ENCODE results near the gene PXDC1. TPM values are rescaled to one million over a fixed set of nuclear protein-coding genes. Genes with fewer than 3 reads are reported as not detected.

PXDC1 gene
- total RNA-seq, 6 experiments from 2014 or later = 63.1 to 97.5 (median 72.8) TPM

- H3K9me3 Mint-ChIP-seq = no peaks in the 10 kb centered on the region
- no peak for DNase-seq
- peaks cover 10% of the 10 kb centered on the region for H3K36me3 Mint-ChIP-seq (ENCODE audit: low read depth)
- H3K4me3 Mint-ChIP-seq = no peak overlapping the region
- no peak for TF ChIP-seq CTCF (IDR thresholded peaks at IDR 0.05)
- no peak overlapping the region; the same call in 1 of the 2 replicates for H3K27ac Mint-ChIP-seq
- peaks cover 22% of the 10 kb centered on the region for H3K4me1 Mint-ChIP-seq (ENCODE audit: low read depth)
- peaks cover 4% of the 10 kb centered on the region for H3K27me3 Mint-ChIP-seq (ENCODE audit: insufficient read depth)
These were observed 54.9 kb downstream of the PXDC1 start for GRCh38 chr6:3696525-3697088.

DNA sequence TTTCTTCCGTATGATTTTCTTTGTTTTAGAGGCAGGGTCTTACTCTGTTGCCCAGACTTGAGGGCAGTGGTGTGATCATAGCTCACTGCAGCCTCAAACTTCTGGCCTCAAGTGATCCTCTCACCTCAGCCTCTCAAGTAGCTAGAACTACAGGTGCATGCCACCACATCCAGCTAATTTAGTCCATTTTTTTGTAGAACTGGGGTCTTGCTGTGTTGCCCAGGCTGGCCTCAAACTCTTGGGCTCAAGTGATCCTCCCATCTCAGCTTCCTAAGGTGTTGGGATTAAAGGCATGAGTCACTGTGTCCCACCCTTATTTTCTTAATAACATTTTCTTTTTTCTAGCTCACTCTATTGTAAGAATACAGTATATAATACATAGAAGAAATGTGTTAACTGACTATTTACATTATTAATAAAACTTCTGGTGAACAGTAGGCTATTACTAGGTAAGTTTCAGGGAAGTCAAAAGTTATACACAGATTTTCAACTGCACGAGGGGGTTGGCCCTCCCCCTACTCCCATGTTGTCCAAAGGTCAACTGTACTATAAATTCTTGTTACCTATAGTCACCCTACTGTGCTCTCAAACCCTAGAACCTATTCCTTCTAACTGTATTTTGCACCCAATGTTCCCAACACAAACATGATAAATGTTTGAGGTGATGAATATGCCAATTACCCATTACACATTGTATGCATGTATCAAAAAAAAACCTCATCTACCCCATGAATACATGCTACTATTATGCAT lies 56.3 kb downstream of the PXDC1 start:
- Mint-ChIP-seq H3K27me3 (ENCODE audit: insufficient read depth) (peaks cover 4% of the 10 kb centered on the region), H3K9me3 (no peaks in the 10 kb centered on the region), H3K36me3 (ENCODE audit: low read depth) (peaks cover 10% of the 10 kb centered on the region), H3K27ac (no peak overlapping the region), H3K4me1 (ENCODE audit: low read depth) (peaks cover 22% of the 10 kb centered on the region), H3K4me3 (no peak overlapping the region)
- TF ChIP-seq CTCF (IDR thresholded peaks at IDR 0.05) = no peak
- DNase-seq = no peak

- Mint-ChIP-seq H3K36me3 (ENCODE audit: low read depth) (peaks cover 5% of the 10 kb centered on the region; the same call in 1 of the 2 replicates), H3K9me3 (no peaks in the 10 kb centered on the region), H3K4me3 (no peak overlapping the region), H3K27ac (no peak overlapping the region), H3K27me3 (ENCODE audit: insufficient read depth) (peaks cover 4% of the 10 kb centered on the region), H3K4me1 (ENCODE audit: low read depth) (peaks cover 22% of the 10 kb centered on the region)
- TF ChIP-seq CTCF (IDR thresholded peaks at IDR 0.05) = no peak
- no peak for DNase-seq
These were observed 57.7 kb downstream of the PXDC1 start for GRCh38 chr6:3693831-3694230.

GRCh38 chr6:3690506-3690905 lies 61.0 kb downstream of the PXDC1 start:
- no peaks in the 10 kb centered on the region; the same call in none of the 2 replicates for H3K27me3 Mint-ChIP-seq (ENCODE audit: insufficient read depth)
- no peak for TF ChIP-seq CTCF (IDR thresholded peaks at IDR 0.05)
- H3K4me3 Mint-ChIP-seq = no peak overlapping the region
- H3K9me3 Mint-ChIP-seq = no peaks in the 10 kb centered on the region
- H3K27ac Mint-ChIP-seq = no peak overlapping the region
- DNase-seq = no peak
- H3K36me3 Mint-ChIP-seq (ENCODE audit: low read depth) = no peaks in the 10 kb centered on the region
- H3K4me1 Mint-ChIP-seq (ENCODE audit: low read depth) = no peaks in the 10 kb centered on the region

DNA sequence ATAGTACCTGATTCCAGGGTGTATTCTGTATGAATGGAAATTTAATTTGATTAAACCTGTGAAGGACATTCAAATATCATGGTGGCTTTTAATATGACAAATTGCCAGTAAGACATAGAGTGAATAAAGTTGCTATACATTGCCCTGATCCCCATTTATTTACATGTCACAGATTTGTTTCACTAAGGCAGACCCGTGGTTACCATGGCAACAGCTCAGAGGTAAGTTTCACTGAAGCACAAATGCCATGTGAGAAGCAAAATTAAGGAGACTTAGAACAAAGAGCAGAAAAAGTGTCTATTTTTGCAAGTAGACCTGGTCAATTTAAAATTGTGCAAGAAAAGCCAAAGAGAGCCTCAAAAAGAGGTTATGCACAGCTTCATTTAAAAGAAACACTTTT lies 63.7 kb downstream of the PXDC1 start:
- no peaks in the 10 kb centered on the region for H3K4me1 Mint-ChIP-seq (ENCODE audit: low read depth)
- TF ChIP-seq CTCF (IDR thresholded peaks at IDR 0.05) = no peak

More for the DNA sequence above, 63.7 kb downstream of the PXDC1 start:
- peaks cover under 1% of the 10 kb centered on the region for H3K27me3 Mint-ChIP-seq (ENCODE audit: insufficient read depth)
- H3K9me3 Mint-ChIP-seq = no peaks in the 10 kb centered on the region
- no peak for DNase-seq
- H3K36me3 Mint-ChIP-seq (ENCODE audit: low read depth) = no peaks in the 10 kb centered on the region
- no peak overlapping the region for H3K27ac Mint-ChIP-seq
- no peak overlapping the region for H3K4me3 Mint-ChIP-seq
